Measurements from ENCODE around the gene ZNF507.

ZNF507 gene

GRCh38 chr19:32339423-32339822, 6.0 kb upstream of the ZNF507 start:
- no peak for FAIRE-seq
- no peak for DNase-seq (ENCODE audit: insufficient read length, low spot score)

DNA sequence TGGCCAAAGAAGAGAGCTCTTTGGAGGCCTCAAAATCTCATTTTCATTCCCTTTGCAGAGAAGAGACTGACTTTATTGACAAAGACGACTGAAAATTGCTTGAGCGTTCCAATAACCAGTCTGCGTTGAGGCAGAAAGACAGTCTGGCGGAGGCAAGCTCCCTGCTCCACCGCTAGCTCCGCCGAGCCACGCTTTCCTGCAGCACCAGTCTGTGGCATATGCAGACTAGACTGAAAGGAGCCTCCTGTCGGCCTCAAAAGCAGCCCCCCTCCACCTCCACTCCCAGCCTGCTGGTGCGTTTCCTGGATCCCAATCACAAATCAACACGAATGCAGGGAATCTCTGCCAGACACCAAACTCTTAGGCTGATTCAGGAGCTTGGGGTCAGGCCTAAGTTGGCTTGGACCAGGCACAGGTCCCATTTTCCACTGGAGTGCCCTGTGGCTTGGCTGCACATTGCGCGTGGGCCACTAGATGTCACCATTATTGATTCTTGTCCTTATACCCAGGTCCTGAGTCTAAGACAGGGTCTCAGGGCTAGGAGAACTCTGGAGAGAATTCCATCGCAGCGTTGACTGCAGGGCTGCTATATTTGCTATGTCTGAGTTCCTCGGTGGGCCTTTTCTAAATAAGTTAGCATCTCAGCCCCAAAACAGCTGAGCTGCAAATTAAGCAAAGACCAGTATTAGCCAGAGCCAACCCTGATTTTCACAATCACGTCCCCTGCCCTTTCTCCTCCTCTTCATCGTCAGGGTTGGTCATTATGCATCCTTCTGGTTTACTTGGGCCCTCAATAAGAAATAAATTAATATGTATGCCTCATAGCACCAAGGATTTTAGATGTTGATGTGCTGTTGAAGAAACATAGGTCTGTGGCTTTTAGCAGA, 5.2 kb upstream of the ZNF507 start:
- FAIRE-seq: peak; percentile 53
- DNase-seq (ENCODE audit: insufficient read length, low spot score): peak; percentile 28

DNA sequence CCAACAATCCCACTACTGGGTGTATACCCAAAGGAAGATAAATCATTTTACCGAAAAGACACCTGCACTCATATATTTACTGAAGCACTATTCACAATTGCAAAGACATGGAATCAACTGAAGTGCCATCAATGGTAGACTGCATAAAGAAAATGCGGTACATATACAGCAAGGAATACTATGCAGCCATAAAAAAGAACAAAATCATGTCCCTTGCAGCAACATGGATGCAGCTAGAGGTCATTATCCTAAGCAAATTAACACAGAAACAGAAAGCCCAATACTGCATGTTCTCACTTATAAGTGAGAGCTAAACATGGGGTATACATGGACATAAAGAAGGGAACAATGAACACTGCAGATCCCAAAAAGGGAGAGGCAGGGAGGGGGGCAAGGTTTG, 2.7 kb upstream of the ZNF507 start:
- FAIRE-seq: no peak
- DNase-seq (ENCODE audit: insufficient read length, low spot score): no peak

DNA sequence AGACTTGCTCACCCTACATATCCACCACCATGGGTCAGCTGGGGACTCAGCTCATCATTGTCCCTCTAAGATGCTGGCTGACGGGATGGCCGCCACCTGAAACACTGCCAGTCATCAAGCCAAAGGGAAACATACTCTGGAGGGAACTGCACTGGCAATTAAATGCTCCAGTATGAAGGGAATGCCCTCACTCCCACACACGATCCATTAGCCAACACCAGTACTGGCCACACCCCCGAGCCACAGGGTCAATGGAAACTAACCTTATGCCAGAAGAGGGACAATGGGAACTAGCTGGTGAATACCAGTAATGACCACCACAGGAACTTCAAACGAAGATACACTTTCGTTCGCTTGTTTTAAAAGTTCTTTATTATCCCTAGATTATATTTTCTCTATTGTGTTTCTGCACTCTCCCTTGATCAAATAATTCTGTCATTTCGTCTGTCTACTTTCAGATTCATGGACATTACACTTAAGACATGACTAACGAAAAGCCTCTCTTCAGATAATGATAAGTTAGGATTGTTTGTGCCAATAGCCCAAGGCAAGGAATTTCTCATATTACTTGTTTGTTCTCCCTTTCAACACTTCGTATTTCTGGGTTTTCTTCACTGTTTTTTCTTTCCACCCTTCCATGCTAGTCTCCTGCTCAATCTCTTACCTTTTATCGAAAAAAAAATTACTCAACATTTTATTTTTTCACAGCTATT, 1.7 kb upstream of the ZNF507 start:
- no peak for FAIRE-seq

GRCh38 chr19:32346901-32347300, 1.5 kb downstream of the ZNF507 start:
- FAIRE-seq (no peak), DNase-seq (ENCODE audit: insufficient read length, low spot score) (no peak)

More for the DNA sequence above, 1.7 kb upstream of the ZNF507 start:
- no peak for DNase-seq (ENCODE audit: insufficient read length, low spot score)

DNA sequence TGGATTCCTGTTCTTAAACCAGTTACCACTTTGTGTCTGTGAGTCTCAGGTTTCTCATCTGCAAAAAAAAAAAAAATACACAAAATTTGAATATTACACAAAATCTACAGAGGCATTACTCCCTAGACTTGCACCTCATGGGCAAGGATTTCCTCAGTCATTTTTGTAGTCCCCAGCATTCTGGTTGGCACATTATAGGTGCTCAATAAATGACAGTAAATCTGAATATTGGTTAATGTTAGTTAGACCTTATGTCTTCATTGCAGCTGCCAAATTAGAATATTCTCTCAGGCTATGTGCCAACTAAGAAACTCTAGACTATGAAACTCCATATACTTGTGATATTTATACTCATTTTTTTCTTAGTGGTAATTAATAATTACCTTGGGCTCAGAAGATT, 2.2 kb downstream of the ZNF507 start:
- DNase-seq (ENCODE audit: insufficient read length, low spot score): no peak
- FAIRE-seq: no peak

DNA sequence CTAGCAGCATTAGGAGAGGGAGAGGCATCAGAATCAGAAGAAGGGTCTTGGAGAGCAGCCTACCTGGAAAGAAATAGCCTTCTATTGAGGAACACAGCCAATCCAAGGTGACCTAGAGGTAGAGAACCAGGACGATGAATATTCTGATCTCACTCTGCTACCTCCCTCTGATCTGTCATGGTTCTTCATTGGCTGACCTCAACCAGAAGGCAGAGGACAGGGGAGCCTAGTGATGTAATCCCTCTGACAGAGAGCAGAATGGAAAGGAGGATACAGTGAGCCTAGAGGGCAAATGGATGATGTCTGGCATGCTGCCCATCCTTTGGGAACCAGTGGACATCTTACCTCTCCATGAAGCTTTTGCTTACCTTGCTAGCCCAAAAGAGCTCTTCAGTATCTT, 3.6 kb downstream of the ZNF507 start:
- DNase-seq (ENCODE audit: insufficient read length, low spot score) (no peak), FAIRE-seq (no peak)

DNA sequence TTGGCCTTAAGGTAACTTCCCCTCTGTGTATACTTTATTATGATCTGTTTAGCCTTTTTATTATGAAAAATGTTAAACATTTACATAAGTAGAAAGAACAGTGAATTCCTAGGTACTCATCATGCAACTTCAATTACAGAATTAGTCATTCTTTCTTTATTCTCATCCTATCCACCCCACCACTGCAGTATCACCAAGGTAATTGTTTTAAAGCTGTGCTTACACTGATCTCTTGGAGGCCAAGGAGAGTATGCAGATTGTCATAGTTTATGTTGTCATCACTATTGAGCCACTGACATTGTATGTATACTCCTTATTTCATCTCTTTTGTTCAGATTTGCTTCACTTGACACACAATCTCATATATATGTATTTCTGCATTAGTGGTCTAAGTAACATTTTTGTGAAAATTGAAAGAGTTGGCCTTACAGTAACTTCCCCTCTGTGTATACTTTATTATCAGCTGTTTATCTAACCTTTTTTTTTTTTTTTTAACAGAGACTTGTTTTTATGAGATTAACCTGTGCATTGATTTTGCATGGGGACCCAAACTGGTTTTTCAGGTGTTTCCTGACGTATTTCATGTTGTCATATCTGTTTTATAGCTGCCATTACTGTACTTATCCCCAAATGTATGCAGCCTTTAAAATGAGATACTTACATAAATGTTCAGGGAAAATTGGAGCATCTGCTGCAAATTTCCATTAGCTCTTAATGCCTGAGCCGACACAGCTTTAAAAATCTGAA, 4.5 kb downstream of the ZNF507 start:
- FAIRE-seq (no peak), DNase-seq (ENCODE audit: insufficient read length, low spot score) (no peak)

DNA sequence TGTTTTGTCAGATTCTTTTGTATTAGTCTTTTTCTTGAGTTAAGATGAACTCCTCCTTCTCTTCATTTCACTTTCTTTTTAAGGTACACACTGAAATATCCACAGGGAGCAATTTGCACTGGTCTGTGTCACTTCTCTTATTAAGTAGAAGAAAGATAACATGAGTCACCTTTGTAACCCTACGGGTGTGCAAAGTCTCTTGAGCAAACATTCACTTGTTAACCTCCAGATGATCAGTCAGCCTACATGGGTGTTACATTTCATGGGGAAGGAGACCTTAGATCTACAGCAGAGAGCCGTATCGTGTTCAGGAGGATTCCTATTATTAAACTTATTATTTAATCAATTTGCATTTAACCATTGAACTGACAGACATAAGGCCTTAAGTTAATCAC, 5.1 kb downstream of the ZNF507 start:
- no peak for FAIRE-seq
- DNase-seq (ENCODE audit: insufficient read length, low spot score): no peak

- no peak for FAIRE-seq
- no peak for DNase-seq (ENCODE audit: insufficient read length, low spot score)
Observed at GRCh38 chr19:32350987-32351348, 5.6 kb downstream of the ZNF507 start.

DNA sequence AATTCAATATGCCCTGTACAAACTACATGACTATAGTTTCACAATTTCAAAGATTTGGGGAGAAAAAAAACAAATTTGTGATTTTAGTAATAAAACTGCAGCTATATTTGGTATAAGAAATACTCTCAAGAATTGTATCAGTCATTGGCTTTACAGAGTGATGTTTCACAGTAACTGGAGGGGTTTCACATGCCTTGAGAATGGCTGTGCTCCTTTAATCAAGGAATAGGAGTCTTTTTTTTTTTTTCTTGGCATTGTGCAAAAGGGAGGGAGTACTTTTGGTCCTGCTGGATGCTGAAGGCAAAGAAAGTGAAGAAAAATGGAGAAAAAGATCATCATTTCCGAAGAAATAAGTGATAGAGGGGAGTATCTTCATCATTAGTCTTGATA, 6.8 kb downstream of the ZNF507 start:
- DNase-seq (ENCODE audit: insufficient read length, low spot score) (no peak), FAIRE-seq (no peak)

DNA sequence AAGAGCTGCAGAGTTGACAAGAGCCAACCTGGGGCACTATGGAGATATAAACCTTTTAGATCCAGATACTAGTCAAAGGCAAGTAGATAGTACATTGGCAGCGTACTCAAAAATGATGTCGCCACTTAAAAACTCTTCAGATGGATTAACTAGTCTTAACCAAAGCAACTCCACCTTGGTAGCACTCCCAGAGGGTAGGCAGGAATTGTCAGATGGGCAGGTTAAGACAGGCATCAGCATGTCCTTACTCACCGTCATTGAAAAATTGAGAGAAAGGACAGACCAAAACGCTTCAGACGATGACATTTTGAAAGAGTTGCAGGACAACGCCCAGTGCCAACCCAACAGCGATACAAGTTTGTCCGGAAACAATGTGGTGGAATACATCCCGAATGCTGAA, 8.9 kb downstream of the ZNF507 start:
- DNase-seq (ENCODE audit: insufficient read length, low spot score) (no peak), FAIRE-seq (no peak)

DNA sequence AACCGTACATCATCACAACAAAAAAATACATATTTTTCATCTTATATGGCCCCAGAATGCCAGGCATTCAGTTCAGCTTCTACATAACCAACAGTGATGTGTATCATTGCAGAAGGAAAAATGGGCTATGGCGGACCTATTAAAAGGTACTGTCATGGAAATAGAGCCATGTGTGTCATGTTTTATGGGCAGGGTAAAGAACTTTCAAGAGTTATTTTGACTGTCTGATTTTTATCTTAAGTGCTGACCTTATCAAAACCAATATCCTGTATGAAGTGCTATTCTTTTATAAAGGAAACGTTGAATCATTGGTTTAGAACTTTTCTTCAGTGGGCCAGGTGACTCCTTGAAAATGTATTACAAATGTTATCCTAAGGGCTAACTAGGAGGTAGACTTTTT, 9.9 kb downstream of the ZNF507 start:
- DNase-seq (ENCODE audit: insufficient read length, low spot score) (no peak), FAIRE-seq (no peak)

DNA sequence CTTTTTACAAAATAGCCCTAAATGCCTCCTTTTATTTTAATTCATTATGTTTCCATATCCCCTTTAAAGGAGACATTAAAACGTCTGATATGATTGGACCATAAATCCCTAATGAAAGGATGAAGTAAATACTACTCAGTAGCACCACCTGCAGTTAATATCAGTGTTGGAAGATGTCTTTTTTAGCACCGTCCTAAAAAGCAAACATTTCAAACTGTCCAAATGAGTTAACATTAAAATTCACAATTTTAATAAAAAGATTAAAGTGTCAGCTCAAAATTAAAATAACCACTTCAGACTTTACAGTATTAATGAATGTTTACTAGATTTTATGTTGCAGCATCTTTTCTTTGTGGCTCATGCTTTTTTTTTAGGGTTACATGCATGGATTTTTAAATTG, 12.3 kb downstream of the ZNF507 start:
- FAIRE-seq (no peak), DNase-seq (ENCODE audit: insufficient read length, low spot score) (no peak)

DNA sequence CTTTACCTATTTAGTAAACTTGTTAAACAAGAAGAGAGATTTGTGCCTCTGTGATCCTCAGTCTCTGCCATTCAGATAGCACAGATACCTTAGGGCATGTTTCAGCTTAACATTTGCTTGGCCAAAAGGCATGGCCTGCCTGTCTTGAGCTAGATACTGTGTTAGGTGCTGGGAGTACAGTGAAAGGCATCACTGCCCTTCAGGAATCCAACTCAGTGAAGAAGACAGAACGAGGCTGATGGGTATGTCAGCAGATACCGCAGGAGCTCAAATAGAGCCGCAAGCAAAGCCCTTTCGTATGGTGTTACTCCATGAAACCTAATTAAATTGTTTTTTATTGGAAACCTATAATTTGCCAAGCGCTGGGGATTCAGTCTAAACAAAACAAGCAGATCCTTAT, 12.9 kb downstream of the ZNF507 start:
- no peak for DNase-seq (ENCODE audit: insufficient read length, low spot score)
- FAIRE-seq: no peak

DNA sequence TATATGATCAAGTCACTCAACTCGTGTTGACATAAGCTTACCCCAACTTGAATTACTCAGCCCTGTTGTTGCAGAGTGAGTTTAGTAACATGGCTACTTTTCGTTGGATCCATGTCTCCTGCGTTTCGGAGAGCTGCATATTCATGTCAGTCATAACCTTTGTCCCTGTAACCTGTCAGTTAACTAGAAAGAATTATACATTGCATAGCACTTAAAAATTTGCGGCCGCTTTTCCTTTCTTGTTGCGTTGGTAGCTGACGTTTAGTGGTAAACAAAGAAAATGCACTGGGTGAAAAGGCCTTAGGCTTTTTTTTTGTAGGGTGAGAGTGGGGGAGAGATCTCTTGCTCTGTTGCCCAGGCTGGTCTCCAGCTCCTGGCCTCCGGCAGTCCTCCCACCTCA, 14.2 kb downstream of the ZNF507 start:
- no peak for FAIRE-seq
- DNase-seq (ENCODE audit: insufficient read length, low spot score): no peak

DNA sequence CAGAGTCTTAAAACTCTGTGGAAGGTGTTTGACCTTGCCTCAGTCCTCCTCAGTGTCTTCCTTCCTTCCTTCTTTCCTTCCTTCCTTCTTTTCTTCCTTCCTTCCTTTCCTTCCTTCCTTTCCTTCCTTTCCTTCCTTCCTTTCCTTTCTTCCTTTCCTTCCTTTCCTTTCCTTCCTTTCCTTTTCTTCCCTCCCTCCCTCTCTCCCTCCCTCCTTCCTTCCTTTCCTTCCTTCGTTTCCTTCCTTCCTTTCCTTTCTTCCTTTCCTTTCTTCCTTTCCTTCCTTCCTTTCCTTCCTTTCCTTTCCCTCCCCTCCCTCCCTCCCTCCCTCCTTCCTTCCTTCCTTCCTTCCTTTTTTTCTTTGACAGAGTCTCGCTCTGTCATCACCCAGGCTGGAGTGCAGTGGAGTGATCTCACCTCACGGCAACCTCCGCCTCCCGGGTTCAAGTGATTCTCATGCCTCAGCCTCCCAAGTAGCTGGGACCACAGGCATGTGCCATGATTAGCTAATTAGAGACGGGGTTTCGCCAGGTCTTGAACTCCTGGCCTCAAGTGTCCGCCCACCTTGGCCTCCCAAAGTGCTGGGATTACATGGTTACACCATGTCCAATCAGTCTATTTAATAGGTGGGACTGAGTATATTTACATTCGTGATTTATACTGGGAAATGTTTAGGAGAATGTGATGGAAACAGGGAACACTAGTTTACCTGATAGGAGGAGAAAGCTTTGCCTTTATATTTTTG, 16.3 kb downstream of the ZNF507 start:
- DNase-seq (ENCODE audit: insufficient read length, low spot score): no peak
- FAIRE-seq: no peak

- no peak for DNase-seq (ENCODE audit: insufficient read length, low spot score)
- FAIRE-seq: no peak
Observed at GRCh38 chr19:32362318-32362691, 16.9 kb downstream of the ZNF507 start.

DNA sequence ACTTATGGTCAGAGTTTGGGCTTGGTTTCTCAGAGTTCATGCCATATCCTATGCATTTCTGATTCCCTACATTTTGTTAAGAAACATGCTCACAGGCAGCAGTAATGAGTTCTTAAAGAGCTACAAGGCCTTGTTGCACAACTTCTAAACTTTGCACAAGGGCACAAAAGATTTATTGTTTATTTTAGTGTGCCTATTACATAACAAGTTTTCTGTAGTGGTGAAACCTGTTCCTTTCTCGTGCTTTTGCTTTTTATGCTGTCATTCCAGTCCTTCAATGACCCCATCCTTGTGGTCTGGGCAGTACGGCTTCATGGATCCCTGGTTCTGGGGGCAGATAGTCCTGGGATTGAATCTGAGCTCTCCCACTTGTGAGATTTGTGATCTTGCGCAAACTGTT, 17.8 kb downstream of the ZNF507 start:
- FAIRE-seq (no peak), DNase-seq (ENCODE audit: insufficient read length, low spot score) (no peak)

GRCh38 chr19:32363632-32364031, 18.2 kb downstream of the ZNF507 start:
- no peak for FAIRE-seq

GRCh38 chr19:32364040-32364439, 18.6 kb downstream of the ZNF507 start:
- FAIRE-seq: no peak

More at GRCh38 chr19:32363632-32364031, 18.2 kb downstream of the ZNF507 start:
- DNase-seq (ENCODE audit: insufficient read length, low spot score): no peak

More at GRCh38 chr19:32364040-32364439, 18.6 kb downstream of the ZNF507 start:
- DNase-seq (ENCODE audit: insufficient read length, low spot score): no peak
